ENCODE measurements around the gene LTC4S. TPM values are rescaled to one million over a fixed set of nuclear protein-coding genes. Genes with fewer than 3 reads are reported as not detected.
A peak's percentile ranks its signal among the peaks of the same experiment; 100 is the strongest.

Gene LTC4S
- total RNA-seq, 4 donors from 2014 or later, result 7.5 to 8.8 (median 8.2) TPM; not detected in 1

DNA sequence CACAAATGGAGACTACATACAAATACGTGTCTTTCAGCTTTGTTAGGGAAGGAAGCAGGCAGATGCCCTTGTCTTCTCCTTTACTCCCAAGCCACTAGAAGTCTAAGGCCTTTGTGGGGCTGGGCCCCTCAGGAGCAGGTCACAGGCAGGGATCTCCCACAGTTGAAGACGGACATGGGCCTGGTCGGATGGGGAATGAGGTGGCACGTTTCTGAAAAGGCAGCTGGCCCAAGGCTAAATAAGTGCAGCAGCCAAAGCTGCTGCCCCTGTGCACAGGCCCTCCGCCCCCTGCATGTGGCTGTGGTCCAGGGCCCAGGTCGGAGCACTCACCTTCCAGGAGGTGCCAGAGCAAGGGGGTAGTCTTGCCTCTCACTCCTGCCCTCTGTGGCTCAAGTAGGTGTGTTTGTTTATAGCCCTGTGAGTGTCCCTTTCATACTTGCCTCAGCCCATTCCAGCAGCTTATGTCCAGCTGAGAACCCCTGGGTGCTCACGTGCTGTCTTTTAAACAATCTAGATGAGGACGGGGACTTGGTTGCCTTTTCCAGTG lies 28.7 kb downstream of the LTC4S start:
- Histone ChIP-seq H3K9me3 (no peaks in the 10 kb centered on the region), H3K4me1 (peaks cover 5 to 86% (median 48%) of the 10 kb centered on the region in 3 donors), H3K36me3 (peaks cover 0 to 53% of the 10 kb centered on the region in 2 donors), H3K4me3 (peak overlapping the region; percentile 74 to 81), H3K27me3 (no peaks in the 10 kb centered on the region), H3K27ac (peak overlapping the region in 3 of 4 donors; percentile 97 to 100 (median 99))
- 40% methylated on average over 3 of the region's 8 CpGs; no CpG with 5 or more reads in 1 of the 2 donors for WGBS, 2 donors (ENCODE audit: low coverage in 1 of 2)
- no peak for ATAC-seq
- TF ChIP-seq POLR2AphosphoS5 (IDR thresholded peaks at IDR 0.05), result no peak
- TF ChIP-seq EP300 (IDR thresholded peaks at IDR 0.05), result no peak
- TF ChIP-seq CTCF (IDR thresholded peaks at IDR 0.05), result no peak
- TF ChIP-seq POLR2A (IDR thresholded peaks at IDR 0.05), result no peak

DNA sequence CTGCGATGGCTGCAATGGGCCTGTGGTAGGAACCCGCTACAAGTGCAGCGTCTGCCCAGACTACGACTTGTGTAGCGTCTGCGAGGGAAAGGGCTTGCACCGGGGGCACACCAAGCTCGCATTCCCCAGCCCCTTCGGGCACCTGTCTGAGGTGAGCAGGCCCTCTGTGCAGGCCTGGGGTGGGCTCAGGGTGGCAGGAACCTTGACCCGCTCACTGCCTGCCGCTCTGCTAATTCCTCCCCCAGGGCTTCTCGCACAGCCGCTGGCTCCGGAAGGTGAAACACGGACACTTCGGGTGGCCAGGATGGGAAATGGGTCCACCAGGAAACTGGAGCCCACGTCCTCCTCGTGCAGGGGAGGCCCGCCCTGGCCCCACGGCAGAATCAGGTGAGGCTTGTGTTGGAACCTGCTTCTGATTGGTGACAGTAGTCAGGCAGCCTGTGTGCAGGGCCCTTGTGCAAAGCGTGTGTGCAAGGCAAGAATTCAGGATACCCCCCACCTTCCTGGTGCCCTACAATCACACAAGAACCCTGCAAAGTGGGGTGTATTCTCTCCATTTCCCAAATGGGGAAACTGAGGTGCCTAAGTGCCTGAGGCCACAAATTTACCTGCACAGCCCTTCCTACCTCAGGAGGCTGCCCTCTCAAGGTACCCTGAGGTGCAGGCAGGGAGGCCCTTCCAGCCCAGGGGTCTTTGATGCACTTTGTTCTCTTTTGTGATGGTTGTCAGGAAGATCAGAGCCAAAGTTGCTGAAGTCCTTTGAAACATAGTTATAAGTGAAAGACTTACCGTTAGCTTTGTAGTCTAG lies 30.4 kb downstream of the LTC4S start:
- 57 to 63% methylated on average over 1 of the region's 22 CpGs for WGBS, 2 donors (ENCODE audit: low coverage in 1 of 2)
- H3K27ac ChIP-seq, result peak overlapping the region in 2 of 4 donors; percentile 97 to 99
- H3K9me3 ChIP-seq, result no peaks in the 10 kb centered on the region
- H3K4me3 ChIP-seq, result peak overlapping the region in 1 of 2 donors; percentile 74
- peaks cover 0 to 69% of the 10 kb centered on the region in 2 donors for H3K36me3 ChIP-seq
- no peaks in the 10 kb centered on the region for H3K27me3 ChIP-seq
- TF ChIP-seq POLR2A (IDR thresholded peaks at IDR 0.05) (no peak), CTCF (IDR thresholded peaks at IDR 0.05) (no peak), POLR2AphosphoS5 (IDR thresholded peaks at IDR 0.05) (no peak), EP300 (IDR thresholded peaks at IDR 0.05) (no peak)
- ATAC-seq, result no peak
- H3K4me1 ChIP-seq, result peaks cover 5 to 86% (median 38%) of the 10 kb centered on the region in 3 donors

DNA sequence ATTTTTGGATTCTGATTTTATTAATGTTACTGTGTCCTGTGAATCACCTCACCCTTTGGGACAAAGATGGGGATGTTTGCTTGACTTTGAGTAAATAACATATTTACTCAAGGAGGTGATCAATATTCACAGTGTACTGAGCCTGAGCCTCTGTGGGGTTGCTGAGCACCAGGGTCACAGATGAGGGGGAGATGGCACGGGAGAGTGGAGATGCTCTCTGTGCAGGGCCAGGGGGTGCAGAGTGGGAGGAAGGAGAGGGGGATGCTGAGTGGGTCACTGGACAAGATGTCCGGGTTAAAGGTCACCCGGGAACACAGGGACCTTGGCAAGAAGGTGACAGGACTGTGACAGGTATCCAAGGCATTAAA lies 30.9 kb downstream of the LTC4S start:
- Histone ChIP-seq H3K4me3 (peak overlapping the region in 1 of 2 donors; percentile 74), H3K9me3 (no peaks in the 10 kb centered on the region), H3K27ac (peak overlapping the region in 2 of 4 donors; percentile 15 to 97), H3K36me3 (peaks cover 0 to 75% of the 10 kb centered on the region in 2 donors), H3K4me1 (peaks cover 3 to 85% (median 32%) of the 10 kb centered on the region in 3 donors), H3K27me3 (no peaks in the 10 kb centered on the region)
- 69 to 70% methylated on average over 2 to 3 of the region's 3 CpGs for WGBS, 2 donors (ENCODE audit: low coverage in 1 of 2)
- TF ChIP-seq EP300 (IDR thresholded peaks at IDR 0.05), result no peak
- no peak for TF ChIP-seq POLR2A (IDR thresholded peaks at IDR 0.05)
- TF ChIP-seq POLR2AphosphoS5 (IDR thresholded peaks at IDR 0.05), result no peak
- TF ChIP-seq CTCF (IDR thresholded peaks at IDR 0.05), result no peak
- no peak for ATAC-seq

- H3K27me3 ChIP-seq, result no peaks in the 10 kb centered on the region
- ATAC-seq, result no peak
- no peak overlapping the region for H3K27ac ChIP-seq
- H3K4me1 ChIP-seq, result peaks cover 3 to 82% (median 27%) of the 10 kb centered on the region in 3 donors
- 45 to 67% methylated on average over 6 to 8 of the region's 13 CpGs for WGBS, 2 donors (ENCODE audit: low coverage in 1 of 2)
- no peak overlapping the region for H3K4me3 ChIP-seq
- H3K36me3 ChIP-seq, result peaks cover 0 to 85% of the 10 kb centered on the region in 2 donors
- TF ChIP-seq POLR2A (IDR thresholded peaks at IDR 0.05) (no peak), CTCF (IDR thresholded peaks at IDR 0.05) (peak in 1 of 4 experiments; percentile 4)
- H3K9me3 ChIP-seq, result no peaks in the 10 kb centered on the region
Measured at GRCh38 chr5:179825655-179826182, 31.9 kb downstream of the LTC4S start.
